PC-3 (cell line): ENCODE data around the gene HSPB6. TPM values are rescaled to one million over a fixed set of nuclear protein-coding genes. Genes with fewer than 3 reads are reported as not detected.

Experiments
- ATAC-seq: fragments of 200-7000 bp; cut with Tn5 transposase; 2 replicates; pipeline ENCODE4 v1.9.1; 2020; ENCODE audit warnings: mild to moderate bottlenecking, moderate library complexity
- BruUV-seq: library from RNA; stranded (reverse); fragments of 400-500 nt; replicated peaks from 2 replicates; lab custom pipeline; 2021; lab: Mats Ljungman, UMichigan
- CTCF ChIA-PET: fragments of 300-600 bp; sonication (Branson Sonifier 250); formaldehyde crosslinking; loops from one replicate; lab custom pipeline; 2022; ENCODE audit warnings: antibody characterized with exemption; lab: Charles Lee
- POLR2A ChIA-PET: fragments of 300-600 bp; sonication (Branson Sonifier 250); formaldehyde crosslinking; loops from one replicate; lab custom pipeline; 2022; ENCODE audit warnings: antibody characterized with exemption; ENCODE audit not compliant: unreplicated experiment; lab: Charles Lee
- DNase-seq: peaks from one replicate; pipeline ENCODE4 v3.0.0-alpha.2; 2015
- H2AFZ ChIP-seq: fragments of 300-600 bp; sonication (generic); 2 replicates; pipeline ENCODE4 v1.6.0; 2016; ENCODE audit warnings: antibody characterized with exemption, low read length
- H3F3A ChIP-seq: fragments of 300-600 bp; sonication (generic); one replicate; pipeline ENCODE4 v1.6.0; 2017; ENCODE audit warnings: antibody characterized with exemption, low read length, control low read depth, mild to moderate bottlenecking; ENCODE audit not compliant: unreplicated experiment
- H3K27ac ChIP-seq: fragments of 300-600 bp; sonication (generic); 2 replicates; pipeline ENCODE4 v1.5.1; 2016; ENCODE audit warnings: mild to moderate bottlenecking, low read length
- H3K27me3 ChIP-seq: fragments of 300-600 bp; sonication (generic); 2 replicates; pipeline ENCODE4 v1.6.1; 2016; ENCODE audit warnings: low read length, mixed read lengths
- H3K36me3 ChIP-seq: fragments of 300-600 bp; sonication (generic); 2 replicates; pipeline ENCODE4 v1.6.1; 2016; ENCODE audit warnings: low read depth, mixed run types, low read length, mixed read lengths
- H3K4me1 ChIP-seq: fragments of 300-600 bp; sonication (generic); 2 replicates; pipeline ENCODE4 v1.5.1; 2016; ENCODE audit warnings: low read length; ENCODE audit not compliant: insufficient read depth
- H3K4me2 ChIP-seq: fragments of 300-600 bp; sonication (generic); 2 replicates; pipeline ENCODE4 v1.6.0; 2016; ENCODE audit warnings: low read length
- H3K4me3 ChIP-seq: fragments of 300-600 bp; sonication (generic); 2 replicates; pipeline ENCODE4 v1.5.1; 2016; ENCODE audit warnings: mild to moderate bottlenecking, low read length, mixed read lengths
- H3K79me2 ChIP-seq: fragments of 300-600 bp; sonication (generic); 2 replicates; pipeline ENCODE4 v1.6.1; 2017; ENCODE audit warnings: low read length, mixed read lengths
- H3K9ac ChIP-seq: fragments of 300-600 bp; sonication (generic); 2 replicates; pipeline ENCODE4 v1.6.0; 2016; ENCODE audit warnings: mild to moderate bottlenecking, low read length
- H3K9me2 ChIP-seq: fragments of 300-600 bp; sonication (generic); replicated peaks from 2 replicates; pipeline ENCODE4 v1.6.1; 2016; ENCODE audit warnings: mixed run types, low read length, mixed read lengths
- H3K9me3 ChIP-seq: fragments of 300-600 bp; sonication (generic); 2 replicates; pipeline ENCODE4 v1.6.1; 2016; ENCODE audit warnings: low read length, mixed read lengths
- H4K20me1 ChIP-seq: fragments of 300-600 bp; sonication (generic); 2 replicates; pipeline ENCODE4 v1.6.1; 2016; ENCODE audit warnings: low read length, mixed read lengths
- EZH2 ChIP-seq: fragments of 300-600 bp; sonication (generic); IDR thresholded peaks from one replicate; pipeline ENCODE4 v1.6.1; 2017; ENCODE audit warnings: antibody characterized with exemption, mild to moderate bottlenecking, low read length; ENCODE audit not compliant: unreplicated experiment
- EZH2phosphoT487 ChIP-seq: fragments of 300-600 bp; sonication (generic); IDR thresholded peaks from 2 replicates; pipeline ENCODE4 v1.6.1; 2018; ENCODE audit warnings: mild to moderate bottlenecking, antibody characterized with exemption, low read length, borderline replicate concordance
- intact Hi-C: fragments of 100-400 bp; cut with micrococcal nuclease; formaldehyde crosslinking; loops from 2 replicates; pipeline ENCODE4 v1.9.0; 2023
- total RNA-seq: library from RNA; depleted of rRNA; stranded (reverse); fragments of >200 nt; gene quantifications from 2 replicates; pipeline ENCODE4 v1.2.3, GENCODE V29; 2014
- TF ChIP-seq, protein P1 (sequence below): fragments of 300-600 bp; sonication (generic); conservative IDR thresholded peaks from 2 replicates; pipeline ENCODE4 v1.5.1; 2017; ENCODE audit warnings: antibody characterized with exemption, low read depth, mild to moderate bottlenecking, low read length

Gene HSPB6
- total RNA-seq, 1 experiment from 2014 or later: not detected

DNA sequence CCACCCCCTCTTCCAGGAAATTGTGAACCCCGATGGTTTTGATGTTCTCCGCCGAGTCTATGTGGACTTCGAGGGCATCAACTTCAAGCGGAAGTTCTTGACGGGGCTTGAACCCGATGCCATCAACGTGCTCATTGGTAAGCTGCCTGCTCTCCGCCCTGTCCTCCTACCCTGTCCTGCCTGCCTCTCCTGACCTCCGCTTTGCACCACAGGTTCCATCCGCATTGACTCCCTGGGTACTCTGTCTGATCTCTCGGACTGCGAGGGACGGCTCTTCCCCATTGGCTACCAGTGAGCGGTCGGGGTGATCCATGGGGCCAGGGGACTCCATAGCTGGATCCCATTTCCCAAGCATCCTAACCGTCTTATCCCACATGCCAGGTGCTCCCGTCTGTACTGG is 26.5 kb downstream of the HSPB6 start:
- Histone ChIP-seq H3K4me1 (no peaks in the 10 kb centered on the region), H3K79me2 (no peaks in the 10 kb centered on the region), H4K20me1 (no peaks in the 10 kb centered on the region), H3K9me3 (no peaks in the 10 kb centered on the region), H3K4me3 (no peak overlapping the region), H2AFZ (no peak overlapping the region), H3K36me3 (peaks cover 5% of the 10 kb centered on the region), H3K27me3 (no peaks in the 10 kb centered on the region), H3K9ac (no peak overlapping the region), H3K4me2 (no peak overlapping the region), H3K9me2 (no peaks in the 10 kb centered on the region), H3K27ac (no peak overlapping the region), H3F3A (no peaks in the 10 kb centered on the region)
- DNase-seq: no peak
- CTCF ChIA-PET: no interaction called here
- no peak for TF ChIP-seq EZH2phosphoT487
- TF ChIP-seq EZH2: no peak
- TF ChIP-seq, protein P1, sequence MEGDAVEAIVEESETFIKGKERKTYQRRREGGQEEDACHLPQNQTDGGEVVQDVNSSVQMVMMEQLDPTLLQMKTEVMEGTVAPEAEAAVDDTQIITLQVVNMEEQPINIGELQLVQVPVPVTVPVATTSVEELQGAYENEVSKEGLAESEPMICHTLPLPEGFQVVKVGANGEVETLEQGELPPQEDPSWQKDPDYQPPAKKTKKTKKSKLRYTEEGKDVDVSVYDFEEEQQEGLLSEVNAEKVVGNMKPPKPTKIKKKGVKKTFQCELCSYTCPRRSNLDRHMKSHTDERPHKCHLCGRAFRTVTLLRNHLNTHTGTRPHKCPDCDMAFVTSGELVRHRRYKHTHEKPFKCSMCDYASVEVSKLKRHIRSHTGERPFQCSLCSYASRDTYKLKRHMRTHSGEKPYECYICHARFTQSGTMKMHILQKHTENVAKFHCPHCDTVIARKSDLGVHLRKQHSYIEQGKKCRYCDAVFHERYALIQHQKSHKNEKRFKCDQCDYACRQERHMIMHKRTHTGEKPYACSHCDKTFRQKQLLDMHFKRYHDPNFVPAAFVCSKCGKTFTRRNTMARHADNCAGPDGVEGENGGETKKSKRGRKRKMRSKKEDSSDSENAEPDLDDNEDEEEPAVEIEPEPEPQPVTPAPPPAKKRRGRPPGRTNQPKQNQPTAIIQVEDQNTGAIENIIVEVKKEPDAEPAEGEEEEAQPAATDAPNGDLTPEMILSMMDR: no peak
- POLR2A ChIA-PET: no interaction called here
- BruUV-seq: no TSS peak
- no peak for ATAC-seq
- intact Hi-C loops: no loop called here

DNA sequence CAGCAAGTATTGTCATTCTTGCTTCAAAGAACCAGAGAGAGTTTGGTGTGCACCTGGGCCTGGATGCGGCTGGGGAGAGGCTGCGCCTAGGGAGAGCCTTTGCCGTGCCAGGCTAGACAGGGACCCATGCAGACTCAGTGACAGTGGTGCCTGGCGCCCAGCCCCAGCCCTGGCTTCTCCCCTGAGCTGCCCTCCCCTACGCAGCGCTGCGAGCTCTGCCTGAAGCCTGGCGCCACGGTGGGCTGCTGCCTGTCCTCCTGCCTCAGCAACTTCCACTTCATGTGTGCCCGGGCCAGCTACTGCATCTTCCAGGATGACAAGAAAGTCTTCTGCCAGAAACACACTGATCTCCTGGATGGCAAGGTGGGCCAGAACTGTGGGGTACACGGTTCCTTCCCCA is 27.1 kb downstream of the HSPB6 start:
- POLR2A ChIA-PET: no interaction called here
- intact Hi-C loops: no loop called here
- no peak for TF ChIP-seq EZH2
- TF ChIP-seq, protein P1: no peak
- ATAC-seq (no peak), DNase-seq (no peak)
- H3K9ac ChIP-seq: no peak overlapping the region
- CTCF ChIA-PET: no interaction called here
- no peak overlapping the region for H3K27ac ChIP-seq
- no TSS peak for BruUV-seq
- no peaks in the 10 kb centered on the region for H3K27me3 ChIP-seq
- H3K9me3 ChIP-seq: no peaks in the 10 kb centered on the region
- H4K20me1 ChIP-seq: no peaks in the 10 kb centered on the region
- no peaks in the 10 kb centered on the region for H3F3A ChIP-seq
- no peak overlapping the region for H3K4me3 ChIP-seq
- peaks cover 5% of the 10 kb centered on the region for H3K36me3 ChIP-seq
- no peak overlapping the region for H3K4me2 ChIP-seq
- H3K79me2 ChIP-seq: no peaks in the 10 kb centered on the region
- no peak overlapping the region for H2AFZ ChIP-seq
- H3K9me2 ChIP-seq: no peaks in the 10 kb centered on the region
- H3K4me1 ChIP-seq: no peaks in the 10 kb centered on the region

DNA sequence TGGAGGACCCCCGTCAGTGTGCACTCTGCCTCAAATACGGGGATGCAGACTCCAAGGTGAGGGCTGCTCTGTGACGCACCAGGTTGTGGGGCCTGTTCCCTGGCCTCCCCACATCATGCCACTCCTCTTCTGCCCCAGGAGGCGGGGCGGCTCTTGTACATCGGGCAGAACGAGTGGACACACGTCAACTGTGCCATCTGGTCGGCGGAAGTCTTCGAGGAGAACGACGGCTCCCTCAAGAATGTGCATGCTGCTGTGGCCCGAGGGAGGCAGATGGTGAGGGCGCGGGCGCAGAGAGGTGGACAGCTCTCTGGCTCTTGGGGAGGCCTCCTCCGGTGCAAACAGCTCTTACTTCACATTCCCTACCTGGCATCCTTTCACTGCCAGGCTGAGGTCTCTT is 27.8 kb downstream of the HSPB6 start:
- H3K4me1 ChIP-seq: no peaks in the 10 kb centered on the region
- no peak overlapping the region for H3K4me2 ChIP-seq
- intact Hi-C loops: no loop called here
- no peaks in the 10 kb centered on the region for H3F3A ChIP-seq
- H4K20me1 ChIP-seq: no peaks in the 10 kb centered on the region
- H3K9ac ChIP-seq: no peak overlapping the region
- H3K27ac ChIP-seq: no peak overlapping the region
- BruUV-seq: no TSS peak
- H3K36me3 ChIP-seq: peaks cover 5% of the 10 kb centered on the region
- H2AFZ ChIP-seq: no peak overlapping the region
- ChIA-PET POLR2A (no interaction called here), CTCF (no interaction called here)
- H3K9me2 ChIP-seq: no peaks in the 10 kb centered on the region
- H3K9me3 ChIP-seq: no peaks in the 10 kb centered on the region
- DNase-seq: no peak
- H3K27me3 ChIP-seq: no peaks in the 10 kb centered on the region
- H3K4me3 ChIP-seq: no peak overlapping the region
- no peaks in the 10 kb centered on the region for H3K79me2 ChIP-seq
- ATAC-seq: no peak
- TF ChIP-seq EZH2phosphoT487 (no peak), EZH2 (no peak)
- TF ChIP-seq, protein P1: no peak
